Right forelimb (tissue), 1 donor: ENCODE results near the gene HRG.
"Not testable (repeated sequence)": the region's sequence is repeated elsewhere in the genome, so short reads cannot be mapped to it uniquely, and the experiment has no call there.

Source experiments
- DNase-seq: peaks from one replicate; pipeline ENCODE4 v3.0.0-alpha.2; 2018

HRG gene

DNA sequence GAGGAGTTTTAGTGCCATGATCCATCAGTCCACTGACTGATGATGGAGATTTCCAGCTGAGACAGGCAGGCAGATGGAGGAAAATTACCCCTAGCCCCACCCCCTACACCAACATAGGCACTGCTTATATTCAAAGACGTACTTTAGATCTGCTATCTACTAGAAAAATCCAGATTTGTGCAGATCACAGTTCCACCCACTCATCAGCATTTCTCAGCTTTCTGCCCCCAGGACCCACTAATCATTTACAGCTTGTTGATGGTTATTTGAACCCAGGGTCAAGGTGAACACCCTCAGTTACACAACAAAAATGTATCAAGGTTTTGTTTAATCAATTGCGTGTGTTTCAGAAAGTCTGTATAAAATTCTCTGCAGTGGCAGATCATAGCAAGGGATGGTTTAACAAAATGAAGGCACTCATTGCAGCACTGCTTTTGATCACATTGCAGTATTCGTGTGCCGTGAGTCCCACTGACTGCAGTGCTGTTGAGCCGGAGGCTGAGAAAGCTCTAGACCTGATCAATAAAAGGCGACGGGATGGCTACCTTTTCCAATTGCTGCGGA, at the start of gene HRG:
Gene HRG, plus strand, starts transcription at position 390 of the 564 bp plus-strand sequence. Its CDS starts 18 bp downstream, at position 408.
- no peak for DNase-seq

DNA sequence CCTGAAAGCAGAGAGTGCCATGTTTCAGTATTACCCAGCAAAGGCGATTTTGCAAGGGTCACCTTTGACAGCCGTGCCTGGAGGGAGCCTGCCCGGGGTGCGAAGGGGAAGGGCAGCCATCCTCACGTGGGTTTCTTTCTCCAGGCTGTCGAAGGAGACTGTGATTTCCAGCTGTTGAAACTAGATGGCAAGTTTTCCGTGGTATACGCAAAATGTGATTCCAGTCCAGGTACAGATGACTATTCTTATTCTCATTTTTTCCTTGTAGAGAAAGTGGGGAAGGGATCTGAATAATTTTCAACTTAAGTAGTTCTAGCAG, 49.6 kb upstream of the HRG start:
- DNase-seq, result no peak

- peak; percentile 73 for DNase-seq
Observed at GRCh38 chr3:186617036-186617946, 48.5 kb upstream of the HRG start.

DNA sequence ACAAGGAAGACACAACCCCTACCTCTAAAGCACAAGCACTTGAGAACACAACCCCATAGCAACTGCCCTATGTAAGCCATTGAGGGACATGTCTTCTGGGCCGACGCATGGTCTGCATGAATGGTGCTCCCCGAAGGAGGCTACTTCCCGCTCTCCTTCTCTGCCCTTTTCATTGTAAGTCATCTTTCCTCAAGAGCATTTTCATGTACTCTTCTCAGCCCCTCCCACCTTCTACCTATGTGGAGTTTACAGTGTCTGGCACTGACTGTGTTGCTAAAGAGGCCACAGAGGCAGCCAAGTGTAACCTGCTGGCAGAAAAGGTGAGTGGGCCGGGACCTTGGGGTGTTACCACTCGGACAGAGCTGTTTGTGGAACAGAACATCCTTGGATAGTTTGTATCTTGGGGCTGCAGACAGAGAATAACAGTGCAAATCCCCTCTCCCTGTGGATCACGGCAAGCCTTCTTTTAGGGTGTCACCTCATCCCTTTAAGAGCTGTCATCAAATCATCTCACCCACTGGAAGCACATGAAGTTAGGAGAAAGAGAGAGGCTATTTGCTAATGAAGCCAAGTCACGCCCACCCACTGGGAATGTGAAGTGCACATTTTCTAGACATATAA, 47.4 kb upstream of the HRG start:
- no peak for DNase-seq

DNA sequence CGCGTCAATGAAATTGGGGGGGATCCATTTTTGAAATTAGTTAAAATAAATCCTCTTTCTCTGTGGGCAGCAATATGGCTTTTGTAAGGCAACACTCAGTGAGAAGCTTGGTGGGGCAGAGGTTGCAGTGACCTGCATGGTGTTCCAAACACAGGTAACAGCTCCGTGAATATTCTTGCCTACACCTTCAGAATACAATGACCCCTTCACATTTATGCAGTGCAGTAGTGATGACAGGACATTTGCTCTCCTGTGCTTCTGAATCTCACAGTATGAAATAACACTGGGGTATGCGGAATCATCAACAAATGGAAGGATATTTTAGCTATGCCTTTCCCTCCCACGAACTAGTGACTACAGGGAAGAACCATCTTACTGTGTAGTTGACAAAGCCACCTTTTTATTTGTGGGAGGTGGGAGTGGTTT, 46.0 kb upstream of the HRG start:
- no peak for DNase-seq

GRCh38 chr3:186620213-186621092, 45.4 kb upstream of the HRG start:
- DNase-seq, result no peak

- no peak for DNase-seq
Observed at GRCh38 chr3:186621894-186622650, 43.7 kb upstream of the HRG start.

- no peak for DNase-seq
Observed at GRCh38 chr3:186622651-186623310, 43.0 kb upstream of the HRG start.

DNA sequence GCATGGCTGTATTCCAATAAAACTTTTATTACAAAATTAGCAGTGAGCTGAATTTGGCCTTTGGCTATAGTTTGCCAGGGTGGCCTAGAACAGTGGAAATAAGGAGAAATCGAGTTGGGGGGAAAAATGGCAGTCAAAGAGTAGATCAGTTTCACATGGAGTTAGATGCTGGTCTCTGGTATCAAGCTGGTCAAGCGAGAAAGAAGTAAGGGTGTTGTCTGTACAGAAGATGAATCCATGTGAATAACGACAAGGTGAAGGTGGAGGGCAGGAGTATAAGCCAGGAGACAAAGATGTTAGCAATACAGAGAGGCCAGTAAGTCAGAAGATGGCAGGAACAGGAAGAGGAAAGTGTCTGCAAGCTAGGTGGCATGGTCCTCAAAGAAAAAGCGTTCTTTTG, 41.2 kb upstream of the HRG start:
- no peak for DNase-seq

GRCh38 chr3:186625600-186626042, 40.2 kb upstream of the HRG start:
- no peak for DNase-seq

DNA sequence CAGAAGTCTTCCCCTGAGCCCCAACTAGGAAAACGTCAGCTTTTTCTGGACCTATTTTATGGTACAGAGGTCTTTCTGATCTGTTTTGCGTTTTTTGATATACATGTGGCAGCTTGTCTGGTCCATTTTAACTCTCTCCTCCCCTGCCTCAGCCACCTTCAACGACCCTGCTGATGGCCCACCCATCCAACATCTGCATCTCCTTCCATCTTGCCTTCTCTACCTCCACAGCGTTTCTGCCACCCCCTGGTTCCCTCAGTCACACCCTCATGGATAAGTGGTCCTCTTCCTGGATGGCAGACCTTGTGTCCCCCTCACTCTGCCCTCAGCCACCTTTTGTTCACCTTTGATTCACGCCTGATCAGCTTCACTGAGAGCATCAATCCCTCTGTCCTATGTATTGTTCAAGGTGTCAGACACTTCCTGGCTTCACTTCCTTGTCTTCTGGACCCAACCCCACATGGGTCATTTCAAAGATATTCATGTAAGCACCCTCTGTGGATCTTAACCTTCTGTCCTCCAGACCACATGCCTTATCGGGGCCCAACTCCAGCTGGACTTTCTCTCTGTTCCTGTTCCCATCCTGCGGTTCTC, 39.5 kb upstream of the HRG start:
- no peak for DNase-seq

- DNase-seq, result no peak
Observed at GRCh38 chr3:186627852-186628414, 37.9 kb upstream of the HRG start.

DNA sequence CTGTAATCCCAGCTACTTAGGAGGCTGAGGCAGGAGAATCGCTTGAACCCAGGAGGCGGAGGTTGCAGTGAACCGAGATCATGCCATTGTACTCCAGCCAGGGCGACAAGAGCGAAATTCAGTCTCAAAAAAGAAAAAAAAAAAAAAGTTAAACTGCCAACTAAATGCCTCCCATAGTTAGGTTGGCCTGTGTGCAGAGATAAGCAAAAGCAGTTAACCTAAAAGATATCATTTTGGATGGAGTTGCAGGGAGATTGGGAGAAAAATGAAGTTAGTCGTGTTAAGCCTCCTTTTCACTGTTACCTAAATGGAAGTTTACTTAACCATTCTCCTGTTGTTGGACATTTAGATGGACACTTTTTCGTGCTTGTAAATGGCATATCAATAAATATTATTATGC, 37.1 kb upstream of the HRG start:
- no peak for DNase-seq

- DNase-seq, result no peak
Observed at GRCh38 chr3:186630950-186631641, 34.7 kb upstream of the HRG start.

DNA sequence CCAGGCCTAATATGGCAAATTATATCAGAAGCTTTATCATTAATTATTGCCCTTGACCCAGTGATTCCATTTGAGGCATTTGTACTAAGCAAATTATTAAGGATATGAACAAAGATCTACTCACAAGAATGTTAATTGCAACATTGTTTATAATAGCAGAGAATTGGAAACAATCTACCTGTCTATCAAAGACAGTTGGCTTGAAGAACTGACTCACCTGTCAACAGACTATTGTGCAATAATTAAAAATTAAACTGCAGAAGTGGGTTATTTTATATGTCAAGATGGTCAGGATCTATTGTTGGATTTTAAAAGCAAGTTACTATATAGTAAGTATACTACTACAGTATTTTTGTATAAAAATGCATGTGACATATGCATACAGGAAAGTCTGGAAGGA, 32.3 kb upstream of the HRG start:
- DNase-seq, result no peak

DNA sequence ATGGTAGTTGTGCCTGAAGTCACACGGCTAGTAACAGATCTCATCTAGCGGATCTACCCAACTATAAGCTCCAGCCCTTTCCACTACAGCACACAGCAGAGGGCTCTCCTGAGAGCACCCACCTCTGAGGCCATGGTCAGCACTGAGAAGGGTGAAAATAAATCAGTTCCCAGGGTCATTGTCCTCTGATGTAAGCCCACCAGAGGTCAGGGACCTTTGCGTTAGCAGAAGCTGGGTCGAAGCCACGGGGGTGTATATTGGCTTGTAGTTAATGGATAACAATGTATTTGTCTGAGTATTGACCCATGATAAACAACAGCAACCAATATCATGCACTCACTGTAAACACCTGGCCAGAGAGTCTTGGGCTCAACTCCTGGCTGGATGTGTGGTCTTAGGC, 31.6 kb upstream of the HRG start:
- not testable (repeated sequence) for DNase-seq

DNA sequence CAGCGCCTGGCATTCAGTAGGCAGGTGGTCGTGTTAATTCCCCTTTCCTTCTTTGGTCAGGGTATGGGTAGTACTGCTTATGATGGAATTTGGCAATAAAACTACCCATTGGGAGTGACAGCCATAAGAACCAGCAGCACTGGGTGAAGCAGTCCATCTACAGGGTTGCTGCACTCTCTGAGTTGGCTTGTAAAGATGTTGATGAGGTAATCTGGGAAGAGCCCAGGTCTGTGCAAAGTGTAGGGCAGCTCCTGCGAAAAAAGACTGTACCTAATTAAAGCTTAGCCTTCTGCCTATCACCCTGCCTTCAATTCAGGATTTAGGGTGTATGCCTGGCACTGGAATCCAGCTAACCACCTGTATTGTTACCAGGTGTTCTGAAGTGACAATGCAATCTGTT, 30.3 kb upstream of the HRG start:
- DNase-seq, result no peak

DNA sequence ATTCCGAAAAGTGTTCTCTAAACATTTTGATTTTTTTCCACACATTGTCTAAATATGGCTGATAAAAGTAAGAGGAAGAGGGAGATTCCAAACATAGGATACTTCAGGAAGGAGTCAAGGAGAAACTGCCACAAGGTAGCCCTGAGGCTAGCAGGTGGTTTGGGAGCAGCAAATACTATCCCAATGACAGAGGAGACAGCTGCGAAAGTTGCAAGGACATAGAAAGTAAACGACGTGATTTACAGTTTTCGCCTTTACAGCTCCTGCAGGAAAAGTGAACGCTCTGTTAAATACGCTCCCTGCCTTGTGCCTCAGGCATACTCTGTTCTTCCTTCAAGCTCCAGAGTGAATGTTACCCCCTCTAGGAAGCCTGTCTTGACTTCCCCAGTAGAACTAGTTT, 29.3 kb upstream of the HRG start:
- DNase-seq, result no peak

GRCh38 chr3:186637686-186638085, 28.1 kb upstream of the HRG start:
- no peak for DNase-seq

DNA sequence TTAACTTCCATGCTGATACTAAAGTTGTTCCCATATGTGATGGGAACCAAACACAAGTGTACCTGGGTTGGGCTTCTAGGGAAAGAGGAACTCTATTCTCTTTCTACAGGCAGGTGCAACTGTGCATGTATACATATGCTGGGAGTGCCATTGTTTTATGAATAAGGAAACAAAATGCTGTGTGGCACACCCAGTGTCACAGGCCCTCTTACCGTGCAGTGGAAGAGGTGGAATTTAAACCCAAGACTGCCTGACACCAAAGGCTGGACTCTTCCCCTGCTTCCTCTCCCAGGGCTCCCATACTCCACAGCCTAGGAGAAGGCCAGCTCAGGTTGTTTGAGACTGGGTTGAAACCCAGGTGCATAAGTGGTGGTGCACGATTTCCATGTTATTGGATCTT, 27.6 kb upstream of the HRG start:
- no peak for DNase-seq
